ENCODE measurements around the gene RIPOR2.
A peak's percentile ranks its signal among the peaks of the same experiment; 100 is the strongest.
"Not testable (repeated sequence)": the region's sequence is repeated elsewhere in the genome, so short reads cannot be mapped to it uniquely, and the experiment has no call there.

RIPOR2 gene

DNA sequence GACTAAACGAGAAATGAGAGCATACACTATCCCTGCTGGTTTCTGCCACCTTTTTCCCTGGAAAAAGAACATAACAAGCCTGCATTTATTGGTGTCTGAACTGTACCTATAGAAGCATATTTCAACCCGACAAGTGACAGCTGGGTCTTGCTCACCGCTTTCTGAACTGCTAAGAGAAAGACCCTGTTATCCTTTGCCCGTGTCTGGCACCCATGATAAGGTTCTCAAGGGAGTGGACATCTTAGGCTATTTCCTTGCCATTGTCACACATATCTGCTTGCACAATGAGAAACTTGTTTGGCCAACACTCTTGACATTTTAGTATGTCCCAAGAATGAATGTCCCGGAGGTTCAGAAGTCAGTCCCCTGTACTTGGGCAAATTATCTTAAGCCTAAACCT lies 19.3 kb downstream of the RIPOR2 start:
- no peaks in the 10 kb centered on the region for H3K36me3 ChIP-seq (ENCODE audit: control insufficient read depth, insufficient read depth, low read length)
- no peaks in the 10 kb centered on the region for H3K9me3 ChIP-seq (ENCODE audit: control insufficient read depth, low read length)
- no peak overlapping the region for H3K27ac ChIP-seq (ENCODE audit: insufficient read depth, low read depth, low read length, poor library complexity, severe bottlenecking)
- H3K27me3 ChIP-seq (ENCODE audit: control insufficient read depth, insufficient read depth, low read length, poor library complexity, severe bottlenecking): peaks cover 22% of the 10 kb centered on the region
- no peak overlapping the region for H3K4me3 ChIP-seq (ENCODE audit: insufficient read depth, low read depth, low read length)
- 93 to 96% methylated on average over 5 of the region's 5 CpGs for WGBS, 2 experiments
- peaks cover 19% of the 10 kb centered on the region for H3K4me1 ChIP-seq (ENCODE audit: control insufficient read depth, insufficient read depth, low read length)

DNA sequence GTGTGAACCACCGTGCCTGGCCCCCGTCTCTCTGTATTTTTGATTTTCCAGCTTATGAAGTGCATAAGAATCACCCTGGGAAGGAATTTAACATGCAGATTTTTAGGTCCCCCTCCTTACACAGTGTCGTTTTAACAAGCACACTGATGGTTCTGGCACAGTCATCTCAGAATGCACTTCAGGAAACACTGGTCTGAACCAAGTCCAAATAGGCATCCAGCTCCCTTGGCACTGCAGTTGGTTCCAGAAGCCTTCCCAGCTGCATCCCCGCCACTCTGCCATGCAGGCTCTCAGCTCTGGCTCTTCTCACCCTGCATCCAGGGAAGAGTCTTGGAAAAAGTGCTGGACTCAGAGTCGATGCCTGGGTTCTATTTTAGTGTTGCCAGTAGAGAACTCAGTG lies 20.1 kb downstream of the RIPOR2 start:
- Histone ChIP-seq H3K27ac (ENCODE audit: insufficient read depth, low read depth, low read length, poor library complexity, severe bottlenecking) (no peak overlapping the region), H3K36me3 (ENCODE audit: control insufficient read depth, insufficient read depth, low read length) (no peaks in the 10 kb centered on the region), H3K4me3 (ENCODE audit: insufficient read depth, low read depth, low read length) (no peak overlapping the region), H3K27me3 (ENCODE audit: control insufficient read depth, insufficient read depth, low read length, poor library complexity, severe bottlenecking) (peaks cover 30% of the 10 kb centered on the region), H3K4me1 (ENCODE audit: control insufficient read depth, insufficient read depth, low read length) (peaks cover 24% of the 10 kb centered on the region), H3K9me3 (ENCODE audit: control insufficient read depth, low read length) (no peaks in the 10 kb centered on the region)
- 93 to 95% methylated on average over 5 of the region's 5 CpGs for WGBS, 2 experiments

DNA sequence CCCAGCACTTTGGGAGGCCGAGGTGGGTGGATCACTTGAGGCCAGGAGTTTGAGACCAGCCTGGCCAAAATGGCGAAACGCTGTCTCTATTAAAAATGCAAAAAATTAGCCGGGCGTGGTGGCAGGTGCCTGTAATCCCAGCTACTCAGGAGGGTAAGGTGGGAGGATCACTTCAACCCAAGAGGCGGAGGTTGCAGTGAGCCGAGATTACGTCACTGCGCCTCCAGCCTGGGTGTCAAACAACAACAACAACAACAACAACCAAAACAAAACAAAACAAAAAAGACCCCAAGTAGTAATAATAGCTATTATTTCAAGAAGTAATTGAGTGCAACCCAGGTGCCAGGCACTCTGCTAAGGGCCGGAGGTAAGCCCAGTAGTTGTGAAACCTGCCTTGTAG lies 21.7 kb downstream of the RIPOR2 start:
- not testable (repeated sequence) for H3K9me3 ChIP-seq (ENCODE audit: control insufficient read depth, low read length); H3K4me3 ChIP-seq (ENCODE audit: insufficient read depth, low read depth, low read length); H3K27ac ChIP-seq (ENCODE audit: insufficient read depth, low read depth, low read length, poor library complexity, severe bottlenecking); H3K36me3 ChIP-seq (ENCODE audit: control insufficient read depth, insufficient read depth, low read length)
- H3K27me3 ChIP-seq (ENCODE audit: control insufficient read depth, insufficient read depth, low read length, poor library complexity, severe bottlenecking): peaks cover 46% of the 10 kb centered on the region
- H3K4me1 ChIP-seq (ENCODE audit: control insufficient read depth, insufficient read depth, low read length): peaks cover 30% of the 10 kb centered on the region
- WGBS, 2 experiments: 91% methylated on average over 8 to 9 of the region's 10 CpGs

DNA sequence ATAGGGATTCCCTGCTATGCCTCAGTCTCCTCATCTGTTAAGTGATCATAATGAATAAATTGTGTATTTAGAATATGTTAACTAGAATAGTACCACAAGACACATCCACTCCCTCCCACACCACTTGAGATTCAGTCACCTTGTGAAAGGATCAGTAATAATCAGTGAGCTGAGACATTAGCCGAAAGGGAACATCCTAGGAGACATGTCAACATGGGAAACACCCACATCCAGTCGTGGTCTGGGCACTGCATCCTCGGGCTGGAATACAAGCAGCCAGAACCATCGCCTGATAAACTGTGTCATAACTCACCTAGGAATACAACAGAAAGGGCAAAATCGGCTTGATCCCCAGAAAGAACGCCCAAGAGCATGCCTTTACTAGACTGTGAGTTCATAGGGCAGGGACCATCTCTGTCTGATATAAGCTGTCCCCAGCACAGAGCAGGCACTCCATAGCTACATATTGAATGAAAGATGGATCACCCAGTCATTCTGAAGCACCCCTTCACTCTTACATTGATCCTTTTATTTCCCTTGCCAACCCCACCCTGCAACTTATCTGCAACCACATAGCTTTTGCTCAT lies 23.9 kb downstream of the RIPOR2 start:
- no peaks in the 10 kb centered on the region for H3K36me3 ChIP-seq (ENCODE audit: control insufficient read depth, insufficient read depth, low read length)
- peak overlapping the region; percentile 49 for H3K4me3 ChIP-seq (ENCODE audit: insufficient read depth, low read depth, low read length)
- peaks cover 37% of the 10 kb centered on the region for H3K4me1 ChIP-seq (ENCODE audit: control insufficient read depth, insufficient read depth, low read length)
- no peaks in the 10 kb centered on the region for H3K9me3 ChIP-seq (ENCODE audit: control insufficient read depth, low read length)
- H3K27me3 ChIP-seq (ENCODE audit: control insufficient read depth, insufficient read depth, low read length, poor library complexity, severe bottlenecking): peaks cover 46% of the 10 kb centered on the region
- WGBS, 2 experiments: 84 to 86% methylated on average over 6 of the region's 6 CpGs
- H3K27ac ChIP-seq (ENCODE audit: insufficient read depth, low read depth, low read length, poor library complexity, severe bottlenecking): no peak overlapping the region

DNA sequence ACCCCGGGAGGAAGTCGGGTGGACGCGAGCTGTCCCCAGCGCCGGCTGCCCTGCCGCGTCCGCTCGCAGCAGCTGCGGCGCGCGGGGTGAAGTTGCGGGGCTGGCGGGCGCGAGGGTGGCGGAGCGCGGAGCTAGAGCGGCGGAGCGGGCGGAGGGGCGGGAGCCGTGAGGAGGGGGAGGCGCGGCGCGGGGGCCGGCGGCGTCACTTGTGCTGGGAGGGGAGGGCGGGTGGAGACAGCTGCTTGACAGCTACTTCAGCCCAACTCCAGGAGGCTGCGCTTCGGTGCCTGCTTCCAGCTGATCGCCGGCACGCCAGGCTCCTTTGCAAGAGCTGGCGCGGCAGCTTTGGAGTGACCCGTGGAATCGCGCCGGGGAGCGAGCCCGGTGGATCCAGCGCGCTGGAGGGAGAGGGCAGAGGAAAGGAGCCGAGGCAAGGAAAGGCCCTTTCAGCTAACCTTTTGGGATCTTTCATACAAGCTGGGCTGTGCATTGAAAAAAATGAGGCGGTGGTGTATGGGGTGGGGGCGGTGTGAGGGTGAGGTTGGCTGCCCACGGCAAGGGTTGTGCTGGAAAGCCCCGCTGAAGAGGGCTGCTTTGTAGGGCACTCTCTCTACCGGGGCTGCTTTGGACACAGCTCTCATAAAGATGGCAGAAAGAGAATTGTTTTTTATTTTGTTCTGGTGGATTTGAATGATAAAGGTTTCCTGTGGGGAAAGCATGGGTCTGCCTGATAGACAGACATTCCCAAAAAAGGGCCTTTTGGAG lies 24.6 kb downstream of the RIPOR2 start:
- H3K4me1 ChIP-seq (ENCODE audit: control insufficient read depth, insufficient read depth, low read length): peaks cover 37% of the 10 kb centered on the region
- H3K36me3 ChIP-seq (ENCODE audit: control insufficient read depth, insufficient read depth, low read length): no peaks in the 10 kb centered on the region
- peaks cover 46% of the 10 kb centered on the region for H3K27me3 ChIP-seq (ENCODE audit: control insufficient read depth, insufficient read depth, low read length, poor library complexity, severe bottlenecking)
- no peaks in the 10 kb centered on the region for H3K9me3 ChIP-seq (ENCODE audit: control insufficient read depth, low read length)
- H3K4me3 ChIP-seq (ENCODE audit: insufficient read depth, low read depth, low read length): peak overlapping the region; percentile 49
- 1% methylated on average over 56 of the region's 56 CpGs for WGBS, 2 experiments
- no peak overlapping the region for H3K27ac ChIP-seq (ENCODE audit: insufficient read depth, low read depth, low read length, poor library complexity, severe bottlenecking)

DNA sequence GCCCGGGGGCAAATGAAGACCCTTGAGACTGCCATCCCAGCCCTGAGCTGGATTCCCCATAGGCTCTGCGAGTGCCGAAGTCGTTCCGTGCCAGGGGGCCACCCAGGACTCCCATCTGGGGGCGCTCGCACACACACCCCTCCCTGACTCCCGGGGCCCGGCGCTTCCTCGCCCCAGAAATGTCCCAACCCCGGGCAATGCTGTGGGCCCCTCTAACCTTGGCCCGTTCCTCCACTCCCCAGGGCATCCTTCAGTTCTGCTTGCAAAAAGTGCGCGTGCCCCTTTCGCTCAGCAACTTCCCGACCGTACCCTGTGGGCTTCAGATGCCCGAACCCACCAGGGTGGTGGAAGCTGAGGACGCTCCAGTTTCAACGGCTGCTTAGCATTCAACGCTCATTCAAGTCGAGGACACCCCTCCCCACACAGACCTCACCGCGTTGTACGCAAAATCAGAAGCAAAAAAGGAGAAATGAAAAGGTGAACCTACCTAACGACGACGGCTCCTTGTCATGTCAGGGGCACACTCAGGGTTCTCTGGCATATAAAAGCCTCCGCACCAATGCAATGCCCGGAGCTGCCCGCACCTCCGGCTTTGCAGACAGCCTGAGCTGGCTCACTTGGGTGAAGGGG lies 25.3 kb downstream of the RIPOR2 start:
- Histone ChIP-seq H3K4me1 (ENCODE audit: control insufficient read depth, insufficient read depth, low read length) (peaks cover 37% of the 10 kb centered on the region), H3K27me3 (ENCODE audit: control insufficient read depth, insufficient read depth, low read length, poor library complexity, severe bottlenecking) (peaks cover 46% of the 10 kb centered on the region), H3K27ac (ENCODE audit: insufficient read depth, low read depth, low read length, poor library complexity, severe bottlenecking) (no peak overlapping the region), H3K36me3 (ENCODE audit: control insufficient read depth, insufficient read depth, low read length) (no peaks in the 10 kb centered on the region), H3K9me3 (ENCODE audit: control insufficient read depth, low read length) (no peaks in the 10 kb centered on the region), H3K4me3 (ENCODE audit: insufficient read depth, low read depth, low read length) (peak overlapping the region; percentile 49)
- WGBS, 2 experiments: 0 to 1% methylated on average over 33 of the region's 33 CpGs

DNA sequence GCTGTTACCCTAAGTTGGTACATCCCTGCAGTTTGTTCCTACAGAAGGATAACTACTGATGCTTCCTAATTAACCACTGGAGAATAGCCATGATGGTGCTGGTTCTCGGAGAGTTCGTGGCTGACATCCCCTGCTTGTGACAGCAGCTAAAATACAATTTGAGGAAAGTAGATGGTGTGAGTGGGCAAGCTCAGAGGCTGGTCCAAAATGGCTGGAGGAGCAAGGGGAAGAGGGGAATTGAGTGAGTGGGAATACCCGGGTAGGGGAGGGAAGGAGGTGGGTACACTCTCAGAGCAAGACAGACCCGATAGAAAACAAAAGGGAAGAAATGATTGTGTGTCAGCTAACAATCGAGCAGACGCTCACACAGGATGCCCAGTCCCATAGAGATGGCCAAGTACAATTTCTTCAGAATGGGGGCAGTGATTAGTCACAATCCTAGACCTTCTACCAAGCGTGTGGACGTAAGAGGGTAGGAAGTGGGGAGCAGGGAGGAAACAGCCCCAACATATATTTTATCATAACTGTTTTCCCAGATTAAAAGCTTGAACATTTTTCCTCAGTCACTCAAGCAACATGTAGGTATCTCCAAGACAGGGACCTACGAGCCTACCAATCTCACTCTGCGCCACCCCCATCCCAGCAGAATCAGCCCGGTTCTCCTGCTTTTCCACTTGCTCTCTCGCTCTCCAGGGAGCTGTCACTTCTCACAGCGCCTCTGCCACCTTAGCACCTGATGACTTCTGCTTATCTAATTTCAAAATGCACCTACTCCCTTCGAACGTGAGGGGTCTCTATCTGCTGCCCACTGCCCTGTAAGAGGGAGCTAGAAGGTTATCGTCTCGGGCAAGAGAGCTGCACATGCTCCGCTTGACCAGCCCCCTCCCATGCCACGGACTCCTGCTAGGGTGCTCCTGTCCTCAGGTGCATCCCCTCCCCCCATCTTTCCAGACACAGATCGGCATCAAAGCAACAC lies 26.2 kb downstream of the RIPOR2 start:
- H3K27me3 ChIP-seq (ENCODE audit: control insufficient read depth, insufficient read depth, low read length, poor library complexity, severe bottlenecking): peaks cover 46% of the 10 kb centered on the region
- WGBS, 2 experiments: 39 to 45% methylated on average over 18 to 20 of the region's 20 CpGs
- no peak overlapping the region for H3K27ac ChIP-seq (ENCODE audit: insufficient read depth, low read depth, low read length, poor library complexity, severe bottlenecking)
- H3K4me3 ChIP-seq (ENCODE audit: insufficient read depth, low read depth, low read length): peak overlapping the region; percentile 49
- H3K9me3 ChIP-seq (ENCODE audit: control insufficient read depth, low read length): no peaks in the 10 kb centered on the region
- H3K4me1 ChIP-seq (ENCODE audit: control insufficient read depth, insufficient read depth, low read length): peaks cover 37% of the 10 kb centered on the region
- no peaks in the 10 kb centered on the region for H3K36me3 ChIP-seq (ENCODE audit: control insufficient read depth, insufficient read depth, low read length)

DNA sequence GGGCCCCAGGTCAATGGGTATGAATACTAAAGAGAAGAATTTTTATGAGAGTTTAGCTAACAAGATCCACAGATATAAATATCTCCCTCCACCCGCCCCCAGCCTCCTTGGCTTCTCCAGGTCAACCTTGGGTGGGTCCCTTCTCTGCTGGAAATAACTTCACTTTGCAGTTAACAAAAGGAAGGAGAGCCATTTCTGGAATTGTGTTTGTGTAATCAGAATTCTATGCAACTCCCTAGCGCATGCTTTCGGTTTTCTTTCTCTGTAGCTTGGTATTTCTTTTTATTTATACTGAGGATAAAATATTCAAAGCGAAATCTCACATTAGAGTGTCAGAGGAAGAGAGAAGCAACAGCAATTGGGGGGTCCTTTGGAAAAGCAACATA lies 27.1 kb downstream of the RIPOR2 start:
- peaks cover 37% of the 10 kb centered on the region for H3K4me1 ChIP-seq (ENCODE audit: control insufficient read depth, insufficient read depth, low read length)
- WGBS, 2 experiments: 98 to 99% methylated on average over 4 of the region's 4 CpGs
- peaks cover 45% of the 10 kb centered on the region for H3K27me3 ChIP-seq (ENCODE audit: control insufficient read depth, insufficient read depth, low read length, poor library complexity, severe bottlenecking)
- H3K36me3 ChIP-seq (ENCODE audit: control insufficient read depth, insufficient read depth, low read length): no peaks in the 10 kb centered on the region
- no peak overlapping the region for H3K4me3 ChIP-seq (ENCODE audit: insufficient read depth, low read depth, low read length)
- no peak overlapping the region for H3K27ac ChIP-seq (ENCODE audit: insufficient read depth, low read depth, low read length, poor library complexity, severe bottlenecking)
- no peaks in the 10 kb centered on the region for H3K9me3 ChIP-seq (ENCODE audit: control insufficient read depth, low read length)

DNA sequence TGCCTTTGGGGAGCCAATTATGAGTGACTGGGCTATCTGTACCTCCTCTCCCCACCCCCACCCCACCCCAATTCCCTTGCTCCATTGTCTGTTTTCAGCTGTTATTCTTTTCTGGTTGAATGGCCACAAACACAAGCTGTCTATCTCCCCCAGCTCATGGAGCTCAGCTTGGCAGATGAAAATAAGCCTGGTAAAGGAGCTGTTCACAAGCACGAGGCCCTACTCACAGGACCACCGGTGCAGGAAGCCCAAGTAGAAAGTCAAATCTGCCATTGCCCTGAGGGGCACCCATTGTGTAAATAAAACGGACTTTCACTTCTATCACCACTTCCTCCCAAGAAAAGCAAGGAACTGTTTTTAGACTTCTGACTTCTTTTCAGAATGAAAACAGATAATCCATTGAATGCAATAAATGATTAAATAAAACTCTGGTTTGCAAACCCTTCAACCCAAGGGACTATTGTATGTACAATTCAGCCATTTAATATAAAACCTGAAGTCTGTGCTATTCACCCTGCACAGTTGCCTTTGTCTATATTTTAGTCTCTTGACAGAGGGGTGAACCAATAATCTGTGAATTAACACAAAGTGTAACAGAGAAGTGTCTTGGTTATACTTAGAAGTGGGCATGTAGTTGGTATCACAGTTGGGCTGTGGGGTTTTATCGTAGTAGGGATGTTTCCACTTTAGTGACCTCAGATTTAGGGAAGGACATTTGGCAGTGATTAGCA lies 27.7 kb downstream of the RIPOR2 start:
- peaks cover 37% of the 10 kb centered on the region for H3K4me1 ChIP-seq (ENCODE audit: control insufficient read depth, insufficient read depth, low read length)
- H3K4me3 ChIP-seq (ENCODE audit: insufficient read depth, low read depth, low read length): no peak overlapping the region
- H3K9me3 ChIP-seq (ENCODE audit: control insufficient read depth, low read length): no peaks in the 10 kb centered on the region
- H3K27me3 ChIP-seq (ENCODE audit: control insufficient read depth, insufficient read depth, low read length, poor library complexity, severe bottlenecking): peaks cover 39% of the 10 kb centered on the region
- H3K27ac ChIP-seq (ENCODE audit: insufficient read depth, low read depth, low read length, poor library complexity, severe bottlenecking): no peak overlapping the region
- WGBS, 2 experiments: 68 to 69% methylated on average over 4 of the region's 4 CpGs
- no peaks in the 10 kb centered on the region for H3K36me3 ChIP-seq (ENCODE audit: control insufficient read depth, insufficient read depth, low read length)

All from ectodermal cell (in vitro differentiated cells).